ENCODE measurements around the gene WDPCP. TPM values are rescaled to one million over a fixed set of nuclear protein-coding genes. Genes with fewer than 3 reads are reported as not detected.
"Not testable (repeated sequence)": the region's sequence is repeated elsewhere in the genome, so short reads cannot be mapped to it uniquely, and the experiment has no call there.

WDPCP gene
- total RNA-seq, 1 experiment from 2014 or later, result 15.2 TPM

DNA sequence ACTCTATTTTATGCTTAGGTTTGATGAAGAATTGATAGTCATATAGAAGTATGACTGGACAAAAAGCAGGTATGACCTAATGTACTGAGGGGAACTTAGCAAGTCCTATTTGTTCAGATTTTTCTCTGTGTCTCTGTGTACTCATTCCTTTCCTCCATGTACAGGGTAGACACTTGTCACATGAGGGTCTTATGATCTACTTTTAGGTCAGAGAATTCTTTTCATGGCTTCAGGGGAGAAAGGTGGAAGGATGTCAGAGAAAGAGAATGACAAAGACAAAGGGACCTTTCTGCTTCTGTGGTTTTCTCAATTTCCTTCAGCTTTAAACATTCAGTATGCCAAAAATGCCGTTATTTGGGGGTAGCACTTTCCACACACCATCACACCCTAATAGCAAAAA, 181.6 kb downstream of the WDPCP start:
- no peaks in the 10 kb centered on the region for H3K36me3 ChIP-seq (ENCODE audit: low read depth)
- H3K4me3 ChIP-seq, result no peak overlapping the region
- no peaks in the 10 kb centered on the region for H3K79me2 ChIP-seq (ENCODE audit: low read depth)
- H3K4me2 ChIP-seq, result no peak overlapping the region
- TF ChIP-seq EZH2 (IDR thresholded peaks at IDR 0.05; ENCODE audit: low read depth), result no peak
- TF ChIP-seq, protein P1, sequence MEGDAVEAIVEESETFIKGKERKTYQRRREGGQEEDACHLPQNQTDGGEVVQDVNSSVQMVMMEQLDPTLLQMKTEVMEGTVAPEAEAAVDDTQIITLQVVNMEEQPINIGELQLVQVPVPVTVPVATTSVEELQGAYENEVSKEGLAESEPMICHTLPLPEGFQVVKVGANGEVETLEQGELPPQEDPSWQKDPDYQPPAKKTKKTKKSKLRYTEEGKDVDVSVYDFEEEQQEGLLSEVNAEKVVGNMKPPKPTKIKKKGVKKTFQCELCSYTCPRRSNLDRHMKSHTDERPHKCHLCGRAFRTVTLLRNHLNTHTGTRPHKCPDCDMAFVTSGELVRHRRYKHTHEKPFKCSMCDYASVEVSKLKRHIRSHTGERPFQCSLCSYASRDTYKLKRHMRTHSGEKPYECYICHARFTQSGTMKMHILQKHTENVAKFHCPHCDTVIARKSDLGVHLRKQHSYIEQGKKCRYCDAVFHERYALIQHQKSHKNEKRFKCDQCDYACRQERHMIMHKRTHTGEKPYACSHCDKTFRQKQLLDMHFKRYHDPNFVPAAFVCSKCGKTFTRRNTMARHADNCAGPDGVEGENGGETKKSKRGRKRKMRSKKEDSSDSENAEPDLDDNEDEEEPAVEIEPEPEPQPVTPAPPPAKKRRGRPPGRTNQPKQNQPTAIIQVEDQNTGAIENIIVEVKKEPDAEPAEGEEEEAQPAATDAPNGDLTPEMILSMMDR (conservative IDR thresholded peaks at IDR 0.05), result no peak
- H3K27ac ChIP-seq, result no peak overlapping the region
- no peaks in the 10 kb centered on the region for H3K9me3 ChIP-seq (ENCODE audit: insufficient read depth, low read depth)
- DNase-seq, result no peak
- H3K27me3 ChIP-seq (ENCODE audit: insufficient read depth, low read depth), result no peaks in the 10 kb centered on the region
- no peaks in the 10 kb centered on the region for H4K20me1 ChIP-seq (ENCODE audit: insufficient read depth)
- intact Hi-C loops (cut with micrococcal nuclease; ENCODE audit: unreplicated experiment), result no loop called here
- no peaks in the 10 kb centered on the region for H3F3A ChIP-seq (ENCODE audit: insufficient read depth, low read depth)
- peaks cover 8% of the 10 kb centered on the region for H3K4me1 ChIP-seq (replicated peaks; ENCODE audit: insufficient read depth)
- no peak overlapping the region for H2AFZ ChIP-seq
- POLR2A ChIA-PET (ENCODE audit: unreplicated experiment), result no interaction called here
- no TSS peak for BruUV-seq (replicated peaks)
- H3K9me2 ChIP-seq (ENCODE audit: insufficient read depth), result no peaks in the 10 kb centered on the region; the same call in 1 of the 2 replicates
- CTCF ChIA-PET, result no interaction called here

- ChIA-PET POLR2A (ENCODE audit: unreplicated experiment) (no interaction called here), CTCF (no interaction called here)
- BruUV-seq (replicated peaks), result no TSS peak
- intact Hi-C loops (cut with micrococcal nuclease; ENCODE audit: unreplicated experiment), result no loop called here
- Histone ChIP-seq H2AFZ (no peak overlapping the region), H3K36me3 (ENCODE audit: low read depth) (no peaks in the 10 kb centered on the region), H3K9me2 (ENCODE audit: insufficient read depth) (no peaks in the 10 kb centered on the region; the same call in 1 of the 2 replicates), H3F3A (ENCODE audit: insufficient read depth, low read depth) (no peaks in the 10 kb centered on the region), H3K4me1 (replicated peaks; ENCODE audit: insufficient read depth) (peaks cover 6% of the 10 kb centered on the region), H3K27me3 (ENCODE audit: insufficient read depth, low read depth) (no peaks in the 10 kb centered on the region), H3K4me3 (no peak overlapping the region), H3K4me2 (no peak overlapping the region), H3K27ac (no peak overlapping the region), H3K79me2 (ENCODE audit: low read depth) (no peaks in the 10 kb centered on the region), H3K9me3 (ENCODE audit: insufficient read depth, low read depth) (no peaks in the 10 kb centered on the region), H4K20me1 (ENCODE audit: insufficient read depth) (no peaks in the 10 kb centered on the region)
- TF ChIP-seq, protein P1 (conservative IDR thresholded peaks at IDR 0.05), result no peak
- no peak for TF ChIP-seq EZH2 (IDR thresholded peaks at IDR 0.05; ENCODE audit: low read depth)
- no peak for DNase-seq
Measured at GRCh38 chr2:63403820-63404219, 184.5 kb downstream of the WDPCP start.

DNA sequence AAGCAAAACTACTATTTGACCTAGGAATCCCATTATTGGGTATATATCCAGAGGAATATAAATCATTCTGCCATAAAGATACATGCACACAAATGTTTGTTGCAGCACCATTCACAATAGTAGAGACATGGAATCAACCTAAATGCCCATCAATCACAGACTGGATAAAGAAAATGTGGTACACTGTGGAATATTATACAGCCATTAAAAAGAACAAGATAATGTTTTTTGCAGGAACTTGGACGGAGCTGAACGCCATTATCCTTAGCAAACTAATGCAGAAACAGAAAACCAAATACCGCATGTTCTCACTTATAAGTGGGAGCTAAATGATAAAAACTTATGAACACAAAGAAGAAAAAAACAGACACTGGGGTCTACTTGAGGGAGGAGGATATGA, 185.4 kb downstream of the WDPCP start:
- CTCF ChIA-PET; H3K4me3 ChIP-seq; intact Hi-C loops (cut with micrococcal nuclease; ENCODE audit: unreplicated experiment); BruUV-seq (replicated peaks); H3K79me2 ChIP-seq (ENCODE audit: low read depth); DNase-seq; H4K20me1 ChIP-seq (ENCODE audit: insufficient read depth); H3K9me2 ChIP-seq (ENCODE audit: insufficient read depth); POLR2A ChIA-PET (ENCODE audit: unreplicated experiment); H3K27me3 ChIP-seq (ENCODE audit: insufficient read depth, low read depth); H3K36me3 ChIP-seq (ENCODE audit: low read depth); H3K4me1 ChIP-seq (replicated peaks; ENCODE audit: insufficient read depth); H3K4me2 ChIP-seq; H3K9me3 ChIP-seq (ENCODE audit: insufficient read depth, low read depth); H3K27ac ChIP-seq; H3F3A ChIP-seq (ENCODE audit: insufficient read depth, low read depth); H2AFZ ChIP-seq: not testable (repeated sequence)

DNA sequence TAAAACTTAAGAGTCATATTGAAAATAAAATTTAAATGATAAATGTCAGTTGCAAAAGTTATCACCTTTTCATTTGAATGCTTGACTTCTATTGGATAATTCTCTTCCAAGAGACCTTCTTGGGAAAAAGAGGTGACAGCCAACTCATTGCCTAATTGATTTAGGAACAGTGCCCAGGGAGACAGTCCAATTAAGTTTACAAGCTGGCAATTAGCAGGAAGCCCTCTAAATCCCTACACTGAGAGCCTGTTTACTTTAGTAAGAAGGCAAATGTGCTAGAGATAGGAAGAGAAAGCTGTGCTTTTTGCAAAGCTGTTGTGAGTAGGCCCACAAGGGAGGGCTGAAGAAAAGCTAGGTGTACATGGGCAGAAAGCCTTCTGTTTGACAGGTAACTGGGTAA, 189.1 kb downstream of the WDPCP start:
- H3K27ac ChIP-seq, result no peak overlapping the region
- H3K79me2 ChIP-seq (ENCODE audit: low read depth), result no peaks in the 10 kb centered on the region
- no peak for DNase-seq
- no peaks in the 10 kb centered on the region for H3K27me3 ChIP-seq (ENCODE audit: insufficient read depth, low read depth)
- H3K9me3 ChIP-seq (ENCODE audit: insufficient read depth, low read depth), result no peaks in the 10 kb centered on the region
- ChIA-PET CTCF (no interaction called here), POLR2A (ENCODE audit: unreplicated experiment) (interaction anchor here (0.6 kb wide), 1 partner anchor 32 kb away, joined by 4 read pairs; no protein-coding TSS in a partner anchor)
- no peaks in the 10 kb centered on the region for H3K9me2 ChIP-seq (ENCODE audit: insufficient read depth)
- TF ChIP-seq, protein P1 (conservative IDR thresholded peaks at IDR 0.05), result no peak
- TF ChIP-seq EZH2 (IDR thresholded peaks at IDR 0.05; ENCODE audit: low read depth), result no peak
- no peaks in the 10 kb centered on the region for H4K20me1 ChIP-seq (ENCODE audit: insufficient read depth)
- no peaks in the 10 kb centered on the region for H3K4me1 ChIP-seq (replicated peaks; ENCODE audit: insufficient read depth)
- H3K4me3 ChIP-seq, result no peak overlapping the region
- no TSS peak for BruUV-seq (replicated peaks)
- no peak overlapping the region for H2AFZ ChIP-seq
- no peaks in the 10 kb centered on the region for H3K36me3 ChIP-seq (ENCODE audit: low read depth)
- H3F3A ChIP-seq (ENCODE audit: insufficient read depth, low read depth), result no peaks in the 10 kb centered on the region
- intact Hi-C loops (cut with micrococcal nuclease; ENCODE audit: unreplicated experiment), result no loop called here
- H3K4me2 ChIP-seq, result no peak overlapping the region
